Prostate gland (tissue), 2 donors: Measurements from ENCODE around the gene BCL2L2. TPM values are rescaled to one million over a fixed set of nuclear protein-coding genes. Genes with fewer than 3 reads are reported as not detected.
"Not testable (repeated sequence)": the region's sequence is repeated elsewhere in the genome, so short reads cannot be mapped to it uniquely, and the experiment has no call there.

Experiments used
- DNase-seq: peaks from one replicate; pipeline ENCODE4 v3.0.0-alpha.2; 2019; ENCODE audit warnings: low spot score
- H3K27ac ChIP-seq, 2 donors: fragments of 200-600 bp; sonication (generic); 2 replicates each; pipeline ENCODE4 v1.5.1; 2017 to 2019
- H3K27me3 ChIP-seq: fragments of 200-600 bp; sonication (generic); replicated peaks from 2 replicates; pipeline ENCODE4 v1.5.1; 2019; ENCODE audit not compliant: insufficient read depth
- H3K36me3 ChIP-seq, 2 donors: fragments of 200-600 bp; sonication (generic); 1 replicate in 1 of 2; 2 replicates in 1 of 2; pipeline versions ENCODE4 v1.5.1 to v1.8.1; 2017 to 2019
- H3K4me1 ChIP-seq: fragments of 200-600 bp; sonication (generic); replicated peaks from 2 replicates; pipeline ENCODE4 v1.5.1; 2019
- H3K4me3 ChIP-seq, 2 donors: fragments of 200-600 bp; sonication (generic); 2 replicates each; pipeline ENCODE4 v1.5.1; 2017 to 2019
- H3K9me3 ChIP-seq: fragments of 200-600 bp; sonication (generic); 2 replicates; pipeline ENCODE4 v1.5.1; 2017
- POLR2A ChIP-seq: fragments of 450-650 bp; IDR thresholded peaks from one replicate; pipeline ENCODE4 v1.6.1; 2016; ENCODE audit warnings: antibody characterized with exemption, mild to moderate bottlenecking
- POLR2AphosphoS5 ChIP-seq: sonication (generic); formaldehyde crosslinking; IDR thresholded peaks from one replicate; pipeline ENCODE4 v1.6.1; 2017; ENCODE audit warnings: antibody characterized with exemption
- WGBS: methylation state at CpG from one replicate; pipeline ENCODE4 v1.1.5; 2018; 5-methylcytosine and 5-hydroxymethylcytosine counted together
- intact Hi-C: fragments of 100-400 bp; cut with DNase I; formaldehyde crosslinking; loops from one replicate; pipeline ENCODE4 v1.14.2; 2022
- total RNA-seq, 2 donors: library from RNA; depleted of rRNA; stranded (reverse); fragments of >200 nt; gene quantifications; one replicate each; pipeline ENCODE4 v1.1.0, GENCODE V29; 2016
- TF ChIP-seq, protein P1 (sequence below), 4 experiments: fragments of 200-600 bp in 2 of 4; fragments of 450-650 bp in 2 of 4; sonication (generic) in 2 of 4; IDR thresholded peaks; 1 replicate in 3 of 4; 2 replicates in 1 of 4; pipeline ENCODE4 v1.5.1; 2016 to 2019; ENCODE audit warnings: antibody characterized with exemption in 4 of 4, mild to moderate bottlenecking in 2 of 4, moderate library complexity in 2 of 4

Gene BCL2L2, protein sequence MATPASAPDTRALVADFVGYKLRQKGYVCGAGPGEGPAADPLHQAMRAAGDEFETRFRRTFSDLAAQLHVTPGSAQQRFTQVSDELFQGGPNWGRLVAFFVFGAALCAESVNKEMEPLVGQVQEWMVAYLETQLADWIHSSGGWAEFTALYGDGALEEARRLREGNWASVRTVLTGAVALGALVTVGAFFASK
- 10 to 100 TPM; 45.4 to 87.3 TPM for total RNA-seq

GRCh38 chr14:23306412-23307145 is at the start of gene BCL2L2:
BCL2L2 (plus strand) TSS chr14:23306833; CDS start chr14:23307768, 935 bp downstream.
- Histone ChIP-seq H3K27ac (peak within 1 kb of the TSS; percentile 85 to 87), H3K4me3 (peak within 1 kb of the TSS; percentile 52 to 62), H3K9me3 (no peaks in the 10 kb centered on the region), H3K4me1 (peaks cover 12% of the 10 kb centered on the region), H3K27me3 (no peaks in the 10 kb centered on the region), H3K36me3 (no peaks in the 10 kb centered on the region)
- TF ChIP-seq POLR2A (peak; percentile 67), POLR2AphosphoS5 (peak; percentile 73)
- TF ChIP-seq, protein P1, sequence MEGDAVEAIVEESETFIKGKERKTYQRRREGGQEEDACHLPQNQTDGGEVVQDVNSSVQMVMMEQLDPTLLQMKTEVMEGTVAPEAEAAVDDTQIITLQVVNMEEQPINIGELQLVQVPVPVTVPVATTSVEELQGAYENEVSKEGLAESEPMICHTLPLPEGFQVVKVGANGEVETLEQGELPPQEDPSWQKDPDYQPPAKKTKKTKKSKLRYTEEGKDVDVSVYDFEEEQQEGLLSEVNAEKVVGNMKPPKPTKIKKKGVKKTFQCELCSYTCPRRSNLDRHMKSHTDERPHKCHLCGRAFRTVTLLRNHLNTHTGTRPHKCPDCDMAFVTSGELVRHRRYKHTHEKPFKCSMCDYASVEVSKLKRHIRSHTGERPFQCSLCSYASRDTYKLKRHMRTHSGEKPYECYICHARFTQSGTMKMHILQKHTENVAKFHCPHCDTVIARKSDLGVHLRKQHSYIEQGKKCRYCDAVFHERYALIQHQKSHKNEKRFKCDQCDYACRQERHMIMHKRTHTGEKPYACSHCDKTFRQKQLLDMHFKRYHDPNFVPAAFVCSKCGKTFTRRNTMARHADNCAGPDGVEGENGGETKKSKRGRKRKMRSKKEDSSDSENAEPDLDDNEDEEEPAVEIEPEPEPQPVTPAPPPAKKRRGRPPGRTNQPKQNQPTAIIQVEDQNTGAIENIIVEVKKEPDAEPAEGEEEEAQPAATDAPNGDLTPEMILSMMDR (IDR thresholded peaks at IDR 0.05), result peak in 2 of 4 experiments; percentile 9 to 17
- DNase-seq, result peak; percentile 90
- intact Hi-C loops, result loop anchor here (2.0 to 10.0 kb wide), 2 partner anchors 14 to 182 kb away; partner anchors contain the start of gene PABPN1
- WGBS, result under 1% methylated on average over 24 of the region's 24 CpGs

GRCh38 chr14:23258256-23258655 is 48.4 kb upstream of the BCL2L2 start:
- H3K27me3 ChIP-seq, result no peaks in the 10 kb centered on the region
- TF ChIP-seq, protein P1 (IDR thresholded peaks at IDR 0.05), result no peak
- TF ChIP-seq POLR2A (no peak), POLR2AphosphoS5 (peak; percentile 23)
- no peaks in the 10 kb centered on the region for H3K9me3 ChIP-seq
- no peak for DNase-seq
- H3K4me3 ChIP-seq, result no peak overlapping the region
- H3K36me3 ChIP-seq, result no peaks in the 10 kb centered on the region
- intact Hi-C loops, result no loop called here
- WGBS, result 74% methylated on average over 5 of the region's 5 CpGs
- peak overlapping the region in 1 of 2 donors; percentile 3 for H3K27ac ChIP-seq
- no peaks in the 10 kb centered on the region for H3K4me1 ChIP-seq

- H3K4me3 ChIP-seq, result no peak overlapping the region
- no peaks in the 10 kb centered on the region for H3K4me1 ChIP-seq
- no peak for DNase-seq
- no peaks in the 10 kb centered on the region for H3K36me3 ChIP-seq
- H3K27me3 ChIP-seq, result no peaks in the 10 kb centered on the region
- intact Hi-C loops, result no loop called here
- H3K9me3 ChIP-seq, result no peaks in the 10 kb centered on the region
- TF ChIP-seq, protein P1 (IDR thresholded peaks at IDR 0.05), result no peak
- TF ChIP-seq POLR2A (no peak), POLR2AphosphoS5 (no peak)
- no peak overlapping the region for H3K27ac ChIP-seq
Observed at GRCh38 chr14:23259426-23259825, 47.2 kb upstream of the BCL2L2 start.

DNA sequence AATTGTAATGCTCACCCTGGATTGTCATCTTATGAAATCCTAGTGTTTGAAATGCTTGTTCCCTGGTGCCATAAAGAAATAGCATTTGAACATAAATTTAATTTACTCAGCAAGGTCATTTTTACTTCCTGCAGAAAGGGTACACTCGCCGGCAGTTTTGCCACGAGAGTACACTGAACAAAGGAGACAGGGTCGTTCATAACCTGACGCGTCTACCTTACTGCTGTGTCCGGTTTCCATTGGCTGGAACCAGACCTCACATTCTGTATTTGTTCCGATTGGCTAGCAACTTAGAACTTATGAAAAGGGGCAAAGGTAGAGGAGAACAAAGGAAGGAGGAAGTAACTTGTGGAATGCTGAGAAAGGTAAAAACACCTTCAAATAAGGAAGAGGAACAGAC is 45.8 kb upstream of the BCL2L2 start:
- H3K4me3 ChIP-seq, H3K36me3 ChIP-seq, H3K4me1 ChIP-seq, H3K27ac ChIP-seq, DNase-seq, H3K9me3 ChIP-seq, H3K27me3 ChIP-seq: not testable (repeated sequence)
- 85% methylated on average over 8 of the region's 8 CpGs for WGBS
- intact Hi-C loops, result loop anchor here (5.0 kb wide), 1 partner anchor 121 kb away; no protein-coding TSS in a partner anchor

DNA sequence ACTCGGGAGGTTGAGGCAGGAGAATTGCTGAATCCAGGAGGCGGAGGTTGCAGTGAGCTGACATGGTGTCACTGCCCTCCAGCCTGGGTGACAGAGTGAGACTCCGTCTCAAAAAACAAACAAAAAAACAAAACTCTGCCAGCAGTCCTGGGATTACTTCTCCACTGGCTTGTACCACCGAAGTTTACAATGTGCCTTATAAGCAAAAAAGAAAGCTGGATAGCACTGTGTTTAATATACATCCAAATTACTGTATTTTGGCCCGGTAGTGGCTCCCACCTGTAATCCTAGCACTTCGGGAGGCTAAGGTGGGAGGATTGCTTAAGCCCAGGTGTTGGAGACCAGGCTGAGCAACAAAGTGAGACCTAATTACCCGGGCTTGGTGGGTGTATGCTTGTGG is 37.4 kb upstream of the BCL2L2 start:
- H3K27ac ChIP-seq, result no peak overlapping the region
- no peak overlapping the region for H3K4me3 ChIP-seq
- H3K27me3 ChIP-seq, result no peaks in the 10 kb centered on the region
- H3K36me3 ChIP-seq, result no peaks in the 10 kb centered on the region
- DNase-seq, result no peak
- intact Hi-C loops, result no loop called here
- 92% methylated on average over 7 of the region's 7 CpGs for WGBS
- no peaks in the 10 kb centered on the region for H3K4me1 ChIP-seq
- H3K9me3 ChIP-seq, result no peaks in the 10 kb centered on the region
- TF ChIP-seq POLR2AphosphoS5, result no peak
- TF ChIP-seq POLR2A, result no peak
- TF ChIP-seq, protein P1 (IDR thresholded peaks at IDR 0.05), result no peak
